GM18867 (cell line): ENCODE results near the gene LHX3.
"Not testable (repeated sequence)": the region's sequence is repeated elsewhere in the genome, so short reads cannot be mapped to it uniquely, and the experiment has no call there.

Experiments
- ATAC-seq: cut with Tn5 transposase; IDR thresholded peaks from one replicate; pipeline ENCODE4 v1.9.1; 2021; ENCODE audit warnings: mild to moderate bottlenecking, moderate library complexity; ENCODE audit not compliant: unreplicated experiment

The LHX3 gene

GRCh38 chr9:136242248-136242647 is 37.3 kb upstream of the LHX3 start:
- no peak for ATAC-seq

- ATAC-seq = no peak
Measured at GRCh38 chr9:136241542-136241941, 36.6 kb upstream of the LHX3 start.

- ATAC-seq = no peak
Measured at GRCh38 chr9:136240941-136241340, 36.0 kb upstream of the LHX3 start.

- no peak for ATAC-seq
Measured at GRCh38 chr9:136239983-136240330, 35.0 kb upstream of the LHX3 start.

- ATAC-seq = no peak
Measured at GRCh38 chr9:136239135-136239982, 34.4 kb upstream of the LHX3 start.

GRCh38 chr9:136238342-136238732 is 33.4 kb upstream of the LHX3 start:
- no peak for ATAC-seq

- ATAC-seq = no peak
Measured at GRCh38 chr9:136237486-136238341, 32.8 kb upstream of the LHX3 start.

- ATAC-seq = not testable (repeated sequence)
Measured at GRCh38 chr9:136236471-136237410, 31.8 kb upstream of the LHX3 start.

GRCh38 chr9:136235709-136236455 is 31.0 kb upstream of the LHX3 start:
- ATAC-seq = no peak

GRCh38 chr9:136235171-136235570 is 30.2 kb upstream of the LHX3 start:
- no peak for ATAC-seq

- ATAC-seq = no peak
Measured at GRCh38 chr9:136234597-136234996, 29.7 kb upstream of the LHX3 start.

GRCh38 chr9:136233868-136234267 is 28.9 kb upstream of the LHX3 start:
- no peak for ATAC-seq

GRCh38 chr9:136233411-136233810 is 28.5 kb upstream of the LHX3 start:
- no peak for ATAC-seq

GRCh38 chr9:136232969-136233368 is 28.0 kb upstream of the LHX3 start:
- ATAC-seq = no peak

GRCh38 chr9:136231478-136232297 is 26.8 kb upstream of the LHX3 start:
- ATAC-seq = no peak

- no peak for ATAC-seq
Measured at GRCh38 chr9:136230773-136231172, 25.8 kb upstream of the LHX3 start.

GRCh38 chr9:136230365-136230764 is 25.4 kb upstream of the LHX3 start:
- ATAC-seq = no peak

- no peak for ATAC-seq
Measured at GRCh38 chr9:136229096-136230065, 24.5 kb upstream of the LHX3 start.
